BE2C (cell line): ENCODE data around the gene HTR5A.

Experiments used
- DNase-seq: peaks from one replicate; pipeline ENCODE4 v3.0.0-alpha.2; 2020
- H3K27me3 ChIP-seq: fragments of 250-450 bp; sonication (Bioruptor Pico); 2 replicates; pipeline ENCODE4 v1.5.1; 2020; ENCODE audit warnings: mild to moderate bottlenecking
- H3K36me3 ChIP-seq: fragments of 250-450 bp; sonication (Bioruptor Pico); 2 replicates; pipeline ENCODE4 v1.5.1; 2020; ENCODE audit warnings: mild to moderate bottlenecking
- H3K4me1 ChIP-seq: fragments of 250-450 bp; sonication (Bioruptor Pico); 2 replicates; pipeline ENCODE4 v1.5.1; 2020
- H3K4me3 ChIP-seq: 2 replicates; pipeline ENCODE4 v1.5.1; 2011; ENCODE audit warnings: low read depth, low read length
- H3K9me3 ChIP-seq: fragments of 250-450 bp; sonication (Bioruptor Pico); 2 replicates; pipeline ENCODE4 v1.5.1; 2020
- CTCF ChIP-seq: IDR thresholded peaks from 2 replicates; pipeline ENCODE4 v1.5.1; 2012; ENCODE audit warnings: mild to moderate bottlenecking, low read depth, low read length

The HTR5A gene

DNA sequence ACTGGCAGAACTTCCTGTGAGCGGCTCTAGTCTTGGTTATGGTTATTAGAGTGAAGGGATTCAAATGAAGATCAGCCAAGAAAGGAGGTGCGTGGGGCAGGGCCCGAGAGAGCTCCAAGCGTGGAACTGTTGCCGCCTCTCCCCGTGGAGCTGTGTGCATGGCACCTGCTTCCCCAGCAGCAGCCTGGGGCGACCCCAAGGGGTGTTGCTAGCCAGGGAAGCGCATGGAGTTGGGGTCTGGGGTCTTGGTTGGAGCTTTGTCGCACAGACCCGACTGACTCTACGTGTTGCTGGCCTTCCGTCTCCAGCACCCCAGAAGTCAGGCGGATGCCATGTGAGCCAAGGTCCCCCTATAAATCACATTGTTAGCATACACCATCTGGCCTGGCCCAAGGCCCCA, 61.0 kb downstream of the HTR5A start:
- Histone ChIP-seq H3K27me3 (peaks cover 2% of the 10 kb centered on the region), H3K36me3 (no peaks in the 10 kb centered on the region), H3K9me3 (no peaks in the 10 kb centered on the region), H3K4me1 (no peaks in the 10 kb centered on the region), H3K4me3 (no peak overlapping the region)
- no peak for TF ChIP-seq CTCF
- no peak for DNase-seq

DNA sequence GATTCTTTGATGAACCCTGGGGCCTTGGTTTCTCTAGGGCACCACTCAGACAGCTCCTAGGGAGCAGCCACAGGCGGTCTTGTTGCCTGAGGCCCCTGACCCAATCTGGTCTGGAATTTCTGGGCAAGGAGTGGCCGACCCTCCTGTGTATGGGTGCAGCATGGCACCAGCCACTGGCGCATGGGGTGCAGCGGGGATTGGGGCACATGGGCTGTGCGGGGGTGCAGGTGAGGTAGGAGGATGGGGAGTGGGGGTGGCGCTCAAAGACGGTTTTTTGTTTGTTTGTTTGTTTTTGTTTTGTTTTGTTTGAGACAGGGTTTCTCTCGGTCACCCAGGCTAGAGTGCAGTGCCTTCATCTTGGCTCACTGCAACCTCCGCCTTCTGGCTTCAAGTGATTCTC, 62.3 kb downstream of the HTR5A start:
- Histone ChIP-seq H3K36me3 (no peaks in the 10 kb centered on the region), H3K4me1 (no peaks in the 10 kb centered on the region), H3K9me3 (no peaks in the 10 kb centered on the region), H3K27me3 (peaks cover 2% of the 10 kb centered on the region), H3K4me3 (no peak overlapping the region)
- no peak for TF ChIP-seq CTCF
- no peak for DNase-seq

DNA sequence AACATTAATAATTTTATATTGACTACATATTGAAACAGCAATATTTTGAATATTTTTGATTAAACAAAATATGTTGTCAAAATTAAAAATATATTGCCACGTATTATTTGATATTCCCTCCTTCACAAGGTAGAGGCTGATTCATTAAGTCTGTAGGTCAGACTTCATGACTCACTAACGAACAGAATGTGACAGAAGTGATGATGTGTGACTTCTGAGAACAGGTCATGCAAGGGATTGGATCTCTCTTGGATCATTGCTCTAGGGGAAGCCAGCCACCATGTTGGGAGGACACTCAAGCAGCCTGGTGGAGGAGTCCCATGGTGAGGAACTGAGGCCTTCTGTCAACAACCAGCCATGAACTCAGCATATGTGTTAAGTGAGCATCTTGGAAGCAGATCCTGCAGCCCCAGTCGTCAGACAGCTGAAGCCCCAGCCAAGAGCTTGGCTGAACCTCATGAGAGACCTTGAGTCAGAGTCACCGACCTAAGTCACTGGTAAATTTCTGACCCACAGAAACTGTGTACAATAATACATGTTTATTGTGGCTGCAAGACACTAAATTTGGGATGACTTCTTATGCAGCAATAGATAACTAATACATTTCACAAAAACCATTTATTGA, 66.6 kb downstream of the HTR5A start:
- Histone ChIP-seq H3K4me1 (no peaks in the 10 kb centered on the region), H3K4me3 (no peak overlapping the region), H3K27me3 (peaks cover 9% of the 10 kb centered on the region), H3K9me3 (no peaks in the 10 kb centered on the region), H3K36me3 (no peaks in the 10 kb centered on the region)
- no peak for TF ChIP-seq CTCF
- DNase-seq: no peak
